HG02840 (cell line): ENCODE results near the gene FAM50B.
"Not testable (repeated sequence)": the region's sequence is repeated elsewhere in the genome, so short reads cannot be mapped to it uniquely, and the experiment has no call there.

Experiments used
- ATAC-seq: cut with Tn5 transposase; IDR thresholded peaks from one replicate; pipeline ENCODE4 v1.9.1; 2021; ENCODE audit warnings: mild to moderate bottlenecking, moderate library complexity, moderate number of reproducible peaks; ENCODE audit not compliant: unreplicated experiment, low FRiP score

FAM50B gene

DNA sequence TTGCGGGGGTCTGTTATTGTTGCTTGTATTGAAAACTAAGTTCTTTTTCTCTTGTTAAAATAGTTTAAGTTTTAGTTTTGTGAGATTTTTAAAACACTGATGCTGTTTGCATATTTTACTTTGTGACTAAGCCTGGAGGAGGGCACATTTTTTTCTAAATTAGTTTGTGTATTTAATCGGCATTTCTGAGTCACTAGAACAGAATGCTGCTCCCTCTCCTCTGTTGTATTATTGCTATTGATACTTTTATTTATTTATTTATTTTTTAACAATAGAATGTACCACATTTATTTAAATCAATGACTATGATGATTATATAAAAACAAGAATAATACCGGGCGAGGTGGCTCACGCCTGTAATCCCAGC is 5.1 kb upstream of the FAM50B start:
- no peak for ATAC-seq

DNA sequence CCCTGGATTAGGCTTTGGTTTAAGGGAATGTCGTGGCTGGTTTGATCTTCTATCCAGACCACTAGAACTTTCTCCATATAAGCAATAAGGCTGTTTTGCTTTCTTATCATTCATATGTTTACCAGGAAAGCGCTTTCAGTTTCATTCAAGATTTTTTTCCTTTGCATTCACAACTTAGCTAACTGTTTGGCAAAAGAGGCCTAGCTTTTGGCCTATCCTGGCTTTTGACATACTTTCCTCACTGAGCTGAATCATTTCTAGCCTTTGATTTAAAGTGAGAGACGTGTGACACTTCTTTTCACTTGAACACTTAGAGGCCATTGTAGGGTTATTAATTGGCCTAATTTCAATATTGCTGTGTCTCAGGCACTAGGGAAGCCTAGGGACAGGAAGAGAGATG is 1.7 kb upstream of the FAM50B start:
- no peak for ATAC-seq

DNA sequence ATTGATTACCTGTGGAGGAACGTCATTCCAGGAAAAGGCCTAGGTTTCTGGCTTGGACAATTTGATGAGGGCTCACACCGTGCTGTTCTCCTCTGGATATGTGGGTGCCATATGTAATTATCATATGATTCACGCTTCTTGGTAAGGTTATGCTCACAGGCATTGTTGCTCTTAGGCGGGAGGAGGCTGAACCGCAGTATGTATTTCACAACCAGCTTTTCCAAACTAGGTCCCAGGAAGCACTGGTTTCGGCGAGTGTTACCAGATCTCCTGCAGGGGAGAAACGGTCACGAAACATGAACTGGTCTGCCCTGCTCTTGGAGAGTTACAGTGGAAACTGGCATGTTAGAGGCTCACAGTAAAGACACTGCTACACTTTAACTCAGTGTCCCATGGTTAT is 793 bp upstream of the FAM50B start:
- ATAC-seq, result no peak

GRCh38 chr6:3849681-3850450 is 693 bp downstream of the FAM50B start:
- ATAC-seq, result no peak

GRCh38 chr6:3850451-3851203 is 1.5 kb downstream of the FAM50B start:
- ATAC-seq, result no peak

- no peak for ATAC-seq
Measured at GRCh38 chr6:3851839-3852238, 2.7 kb downstream of the FAM50B start.

DNA sequence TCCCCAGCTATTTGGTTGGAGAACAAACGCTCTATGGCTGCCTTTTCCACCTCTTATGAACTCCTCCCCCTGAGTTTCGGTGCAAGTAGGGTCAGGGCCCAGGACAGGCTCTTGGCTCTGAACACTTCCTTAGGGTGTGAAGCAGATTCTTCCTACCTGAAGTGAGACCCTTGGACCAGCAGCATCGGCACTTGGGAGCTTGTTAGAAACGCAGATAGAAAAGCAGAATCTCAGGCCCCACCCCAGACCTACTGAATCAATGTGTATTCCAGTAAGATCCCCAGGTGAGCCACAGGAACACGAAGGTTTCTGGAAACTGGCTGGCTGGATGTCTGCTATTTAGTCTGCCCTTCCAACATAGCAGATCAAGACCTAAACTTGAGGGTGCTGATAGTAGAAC is 3.2 kb downstream of the FAM50B start:
- ATAC-seq, result no peak

DNA sequence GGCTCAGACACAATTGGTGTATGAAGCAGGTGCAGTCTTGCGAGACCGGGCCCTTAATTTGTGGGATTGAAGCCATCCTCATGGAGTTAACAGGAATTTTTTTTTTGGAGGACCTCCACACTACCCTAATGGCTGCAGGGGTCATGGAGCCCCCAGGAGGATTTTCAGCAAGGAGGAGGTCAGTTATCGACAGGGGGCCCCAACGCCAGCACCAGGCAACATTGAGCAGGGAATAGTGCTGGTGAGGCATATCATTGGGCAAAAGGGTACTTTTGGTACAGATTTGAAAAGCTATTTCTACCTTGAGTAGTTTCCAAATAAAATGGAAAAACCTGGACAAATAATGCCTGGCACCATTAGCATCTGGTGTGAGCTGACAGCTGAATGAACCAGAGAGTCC is 6.7 kb downstream of the FAM50B start:
- no peak for ATAC-seq

DNA sequence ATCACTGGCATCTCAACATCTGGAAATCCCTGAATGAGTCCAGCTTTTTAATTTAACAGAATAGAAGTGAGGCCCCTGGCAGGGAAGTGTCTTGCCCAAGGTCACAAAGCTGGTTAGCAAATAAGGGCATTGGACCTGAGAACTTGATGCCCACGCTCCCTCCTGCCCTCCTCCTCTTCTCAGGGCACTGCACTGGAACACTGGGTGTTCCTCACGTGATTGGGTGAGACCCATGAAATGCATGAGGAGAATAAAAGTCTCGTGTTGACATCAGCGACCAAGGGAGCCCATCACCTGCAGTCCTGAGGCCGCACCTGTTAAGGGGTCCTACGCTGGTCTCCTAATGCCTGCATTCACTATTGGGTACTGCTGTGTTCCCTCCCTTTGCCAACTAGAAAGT is 7.4 kb downstream of the FAM50B start:
- no peak for ATAC-seq

DNA sequence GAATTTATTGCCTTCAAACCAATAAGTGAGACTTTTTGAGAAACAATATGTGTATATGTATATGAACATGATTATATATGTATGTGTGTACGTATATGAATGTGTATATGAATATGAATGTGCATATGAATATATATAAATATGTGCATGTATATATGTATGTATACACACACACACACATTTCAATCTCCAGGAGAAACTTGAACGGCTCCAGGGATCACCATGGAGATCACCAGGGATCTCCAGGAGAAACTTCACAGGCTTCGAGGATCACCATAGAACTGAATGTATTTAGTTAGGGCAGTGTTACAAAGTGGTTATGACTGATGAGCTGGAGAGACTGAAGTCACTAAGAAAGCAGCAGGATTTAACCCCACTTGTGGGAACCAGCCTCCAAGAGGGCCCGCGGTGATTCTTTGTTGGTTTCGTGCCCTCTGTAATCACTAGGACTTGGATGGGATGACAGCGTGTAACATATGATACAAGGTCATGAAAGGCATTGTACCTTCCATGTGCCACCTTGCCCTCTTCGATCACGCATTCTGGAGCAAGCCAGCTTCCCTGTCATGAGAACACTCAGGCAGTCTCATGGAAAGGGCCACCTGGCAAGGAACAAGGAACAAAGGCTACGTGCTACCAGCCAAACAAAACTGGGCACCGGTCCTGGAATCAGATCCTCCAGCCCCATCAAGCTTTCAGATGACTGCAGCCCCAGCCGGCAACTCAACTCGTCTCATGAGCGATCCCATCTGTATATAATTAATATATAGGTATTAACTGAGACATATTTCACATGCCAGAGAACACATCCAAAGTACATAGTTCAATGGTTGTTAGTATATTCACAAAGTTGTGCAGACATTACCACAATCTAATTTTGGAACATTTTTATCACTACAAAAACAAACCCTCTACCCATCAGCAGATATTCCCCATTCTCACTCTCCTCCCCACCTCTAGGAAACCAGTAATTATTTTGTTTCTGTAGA is 8.6 kb downstream of the FAM50B start:
- no peak for ATAC-seq

GRCh38 chr6:3859878-3860552 is 10.8 kb downstream of the FAM50B start:
- no peak for ATAC-seq

DNA sequence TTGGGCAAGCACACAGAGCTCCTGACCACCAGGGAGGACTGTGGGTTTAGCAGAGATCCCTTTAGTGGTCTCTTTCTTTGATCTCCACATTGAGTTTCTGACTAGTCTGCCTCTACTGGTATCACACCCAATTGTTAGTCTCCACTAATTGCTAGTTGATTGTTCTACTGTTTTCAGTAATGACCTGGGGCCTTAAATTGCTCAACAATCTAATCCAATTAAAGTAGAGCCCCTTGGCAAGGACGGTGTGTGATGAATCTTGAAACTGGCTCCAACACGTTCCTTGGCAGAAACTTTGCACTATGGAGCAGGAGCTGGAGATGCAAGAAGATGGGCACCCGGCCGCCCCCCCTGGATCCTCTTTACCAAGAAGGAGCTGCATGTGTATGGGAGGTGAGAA is 12.3 kb downstream of the FAM50B start:
- ATAC-seq, result no peak

GRCh38 chr6:3862038-3862437 is 12.9 kb downstream of the FAM50B start:
- ATAC-seq, result no peak

DNA sequence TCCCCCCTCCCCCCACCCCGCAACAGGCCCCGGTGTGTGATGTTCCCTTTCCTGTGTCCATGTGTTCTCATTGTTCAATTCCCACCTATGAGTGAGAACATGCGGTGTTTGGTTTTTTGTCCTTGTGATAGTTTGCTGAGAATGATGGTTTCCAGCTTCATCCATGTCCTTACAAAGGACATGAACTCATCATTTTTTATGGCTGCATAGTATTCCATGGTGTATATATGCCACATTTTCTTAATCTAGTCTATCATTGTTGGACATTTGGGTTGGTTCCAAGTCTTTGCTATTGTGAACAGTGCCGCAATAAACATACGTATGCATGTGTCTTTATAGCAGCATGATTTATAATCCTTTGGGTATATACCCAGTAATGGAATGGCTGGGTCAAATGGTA is 14.1 kb downstream of the FAM50B start:
- ATAC-seq, result not testable (repeated sequence)

DNA sequence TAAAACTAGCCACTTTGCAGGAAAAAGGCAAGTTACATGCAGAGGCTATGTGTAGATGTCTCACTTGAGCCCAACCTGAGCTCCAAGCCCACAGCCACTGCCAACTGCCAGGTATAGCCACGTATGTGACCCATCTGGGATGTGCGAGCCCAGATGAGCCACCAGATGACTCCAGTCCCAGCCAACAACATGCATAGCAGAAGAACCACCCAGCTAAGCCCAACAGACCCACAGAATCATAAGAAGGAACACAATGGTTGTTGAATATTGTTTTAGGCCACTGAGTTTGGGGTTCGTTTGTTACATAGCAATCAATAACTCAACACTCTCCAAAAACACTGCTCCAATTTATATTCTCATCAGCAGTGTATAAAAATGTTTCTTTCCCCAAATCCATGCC is 16.3 kb downstream of the FAM50B start:
- no peak for ATAC-seq

GRCh38 chr6:3867641-3868502 is 18.7 kb downstream of the FAM50B start:
- no peak for ATAC-seq

DNA sequence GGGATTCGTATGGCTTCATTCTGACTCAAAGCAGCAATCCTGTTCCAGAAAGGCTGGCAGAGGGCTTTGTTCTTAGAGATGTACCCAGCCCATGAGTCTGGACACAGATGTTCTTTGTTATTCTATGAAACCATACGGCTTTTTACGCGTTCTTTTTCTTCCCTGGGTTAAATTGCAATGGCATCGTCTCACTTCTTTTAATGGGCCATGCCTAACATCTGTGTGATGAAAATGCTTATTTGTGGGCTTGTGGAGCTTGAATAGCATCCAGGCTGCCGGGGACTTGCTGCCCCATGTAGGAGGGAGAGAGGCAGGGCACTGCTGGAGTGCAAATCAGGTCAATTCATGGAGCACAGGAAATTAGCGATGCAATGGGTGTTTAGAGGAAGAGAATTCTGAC is 19.4 kb downstream of the FAM50B start:
- no peak for ATAC-seq

DNA sequence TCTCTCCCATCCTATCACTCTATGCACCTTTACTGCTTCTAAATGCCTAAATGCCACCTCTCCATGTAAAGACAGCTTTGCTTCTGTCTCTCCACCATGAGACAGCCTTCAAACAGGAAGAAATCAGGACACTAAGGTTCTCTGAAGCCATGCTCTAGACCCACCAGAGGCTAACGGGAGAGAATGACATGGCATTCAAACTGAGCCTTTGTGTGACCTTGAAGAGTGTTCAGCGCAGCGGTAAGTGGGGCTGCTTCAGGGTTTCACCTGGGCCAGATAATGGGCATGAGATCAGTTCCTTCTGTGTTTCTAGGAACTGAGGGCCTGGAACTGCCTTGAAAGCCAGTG is 20.1 kb downstream of the FAM50B start:
- no peak for ATAC-seq

- ATAC-seq, result no peak
Measured at GRCh38 chr6:3869632-3870527, 20.7 kb downstream of the FAM50B start.
